Measurements from ENCODE around the gene OR4E1. TPM values are rescaled to one million over a fixed set of nuclear protein-coding genes. Genes with fewer than 3 reads are reported as not detected.
"Not testable (repeated sequence)": the region's sequence is repeated elsewhere in the genome, so short reads cannot be mapped to it uniquely, and the experiment has no call there.

Gene OR4E1
- not detected in 2 replicates for total RNA-seq (2014; rRNA removed; shearing (Covaris generic))

GRCh38 chr14:21673718-21674117 lies at the start of gene OR4E1:
Gene OR4E1, minus strand, starts transcription at chr14:21673818. Its CDS starts 2,883 bp downstream, at chr14:21670935.
- no peak for DNase-seq (ENCODE audit: low spot score)
- in situ Hi-C loops (cut with HindIII; ENCODE audit: low sequenced_read_pairs): no loop called here

- in situ Hi-C loops (cut with HindIII; ENCODE audit: low sequenced_read_pairs): no loop called here
- DNase-seq (ENCODE audit: low spot score): no peak
Observed at GRCh38 chr14:21721504-21721903, 47.9 kb upstream of the OR4E1 start.

GRCh38 chr14:21719841-21720240 lies 46.2 kb upstream of the OR4E1 start:
- in situ Hi-C loops (cut with HindIII; ENCODE audit: low sequenced_read_pairs): no loop called here
- no peak for DNase-seq (ENCODE audit: low spot score)

GRCh38 chr14:21714318-21714929 lies 40.8 kb upstream of the OR4E1 start:
- in situ Hi-C loops (cut with HindIII; ENCODE audit: low sequenced_read_pairs): no loop called here
- DNase-seq (ENCODE audit: low spot score): no peak

GRCh38 chr14:21712036-21712435 lies 38.4 kb upstream of the OR4E1 start:
- DNase-seq (ENCODE audit: low spot score): no peak
- in situ Hi-C loops (cut with HindIII; ENCODE audit: low sequenced_read_pairs): no loop called here

GRCh38 chr14:21711360-21711961 lies 37.8 kb upstream of the OR4E1 start:
- DNase-seq (ENCODE audit: low spot score): peak; percentile 41
- in situ Hi-C loops (cut with HindIII; ENCODE audit: low sequenced_read_pairs): no loop called here

- in situ Hi-C loops (cut with HindIII; ENCODE audit: low sequenced_read_pairs): no loop called here
- DNase-seq (ENCODE audit: low spot score): no peak
Observed at GRCh38 chr14:21704338-21704737, 30.7 kb upstream of the OR4E1 start.

- in situ Hi-C loops (cut with HindIII; ENCODE audit: low sequenced_read_pairs): no loop called here
- DNase-seq (ENCODE audit: low spot score): no peak
Observed at GRCh38 chr14:21703357-21704326, 30.0 kb upstream of the OR4E1 start.

- no peak for DNase-seq (ENCODE audit: low spot score)
- in situ Hi-C loops (cut with HindIII; ENCODE audit: low sequenced_read_pairs): no loop called here
Observed at GRCh38 chr14:21702316-21702715, 28.7 kb upstream of the OR4E1 start.

- in situ Hi-C loops (cut with HindIII; ENCODE audit: low sequenced_read_pairs): no loop called here
Observed at GRCh38 chr14:21699551-21699950, 25.9 kb upstream of the OR4E1 start.

GRCh38 chr14:21698538-21698937 lies 24.9 kb upstream of the OR4E1 start:
- DNase-seq (ENCODE audit: low spot score); in situ Hi-C loops (cut with HindIII; ENCODE audit: low sequenced_read_pairs): not testable (repeated sequence)

More at GRCh38 chr14:21699551-21699950, 25.9 kb upstream of the OR4E1 start:
- DNase-seq (ENCODE audit: low spot score): no peak

GRCh38 chr14:21697662-21698061 lies 24.0 kb upstream of the OR4E1 start:
- DNase-seq (ENCODE audit: low spot score); in situ Hi-C loops (cut with HindIII; ENCODE audit: low sequenced_read_pairs): not testable (repeated sequence)

- DNase-seq (ENCODE audit: low spot score): no peak
- in situ Hi-C loops (cut with HindIII; ENCODE audit: low sequenced_read_pairs): no loop called here
Observed at GRCh38 chr14:21694425-21694824, 20.8 kb upstream of the OR4E1 start.

GRCh38 chr14:21686468-21686867 lies 12.8 kb upstream of the OR4E1 start:
- in situ Hi-C loops (cut with HindIII; ENCODE audit: low sequenced_read_pairs): no loop called here
- no peak for DNase-seq (ENCODE audit: low spot score)

GRCh38 chr14:21680072-21680471 lies 6.5 kb upstream of the OR4E1 start:
- in situ Hi-C loops (cut with HindIII; ENCODE audit: low sequenced_read_pairs): no loop called here
- no peak for DNase-seq (ENCODE audit: low spot score)

GRCh38 chr14:21675566-21675965 lies 1.9 kb upstream of the OR4E1 start:
- no peak for DNase-seq (ENCODE audit: low spot score)
- in situ Hi-C loops (cut with HindIII; ENCODE audit: low sequenced_read_pairs): no loop called here

GRCh38 chr14:21672116-21672515 lies 1.5 kb downstream of the OR4E1 start:
- in situ Hi-C loops (cut with HindIII; ENCODE audit: low sequenced_read_pairs): no loop called here

GRCh38 chr14:21671371-21671770 lies 2.2 kb downstream of the OR4E1 start:
- in situ Hi-C loops (cut with HindIII; ENCODE audit: low sequenced_read_pairs): no loop called here
- no peak for DNase-seq (ENCODE audit: low spot score)

More at GRCh38 chr14:21672116-21672515, 1.5 kb downstream of the OR4E1 start:
- no peak for DNase-seq (ENCODE audit: low spot score)

GRCh38 chr14:21669284-21669683 lies 4.3 kb downstream of the OR4E1 start:
- DNase-seq (ENCODE audit: low spot score): no peak
- in situ Hi-C loops (cut with HindIII; ENCODE audit: low sequenced_read_pairs): no loop called here

- in situ Hi-C loops (cut with HindIII; ENCODE audit: low sequenced_read_pairs): no loop called here
- no peak for DNase-seq (ENCODE audit: low spot score)
Observed at GRCh38 chr14:21668377-21668776, 5.2 kb downstream of the OR4E1 start.
